SU-DHL-6 (cell line): ENCODE results near the gene YPEL4.

Experiments
- EZH2phosphoT487 ChIP-seq: fragments of 200-600 bp; sonication (generic), shearing (Covaris generic); conservative IDR thresholded peaks from 2 replicates; pipeline ENCODE4 v1.6.1; 2018; ENCODE audit warnings: mild to moderate bottlenecking, antibody characterized with exemption, low read length, moderate library complexity, mixed read lengths
- TF ChIP-seq, protein P1 (sequence below): fragments of 200-600 bp; sonication (generic); IDR thresholded peaks from one replicate; pipeline ENCODE4 v1.5.1; 2017; ENCODE audit warnings: antibody characterized with exemption, mild to moderate bottlenecking, low read length, moderate library complexity; ENCODE audit not compliant: insufficient read depth, poor library complexity, severe bottlenecking

DNA sequence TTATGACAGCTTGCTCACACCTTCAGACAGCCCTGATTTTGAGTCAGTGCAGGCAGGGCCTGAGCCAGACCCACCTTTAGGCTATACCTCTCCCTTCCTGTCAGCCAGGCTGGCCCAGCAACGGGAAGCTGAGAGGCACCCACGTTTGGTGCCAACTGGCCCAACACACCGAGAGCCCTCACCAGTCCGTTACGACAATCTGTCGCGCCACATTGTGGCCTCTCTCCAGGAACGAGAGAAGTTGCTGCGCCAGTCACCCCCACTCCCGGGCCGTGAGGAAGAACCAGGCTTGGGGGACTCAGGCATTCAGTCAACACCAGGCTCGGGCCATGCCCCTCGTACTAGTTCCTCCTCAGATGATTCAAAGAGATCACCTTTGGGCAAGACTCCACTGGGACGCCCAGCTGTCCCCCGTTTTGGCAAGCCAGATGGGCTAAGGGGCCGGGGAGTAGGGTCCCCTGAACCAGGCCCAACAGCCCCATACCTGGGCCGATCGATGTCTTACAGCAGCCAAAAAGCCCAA is 49.2 kb upstream of the YPEL4 start:
- TF ChIP-seq, protein P1, sequence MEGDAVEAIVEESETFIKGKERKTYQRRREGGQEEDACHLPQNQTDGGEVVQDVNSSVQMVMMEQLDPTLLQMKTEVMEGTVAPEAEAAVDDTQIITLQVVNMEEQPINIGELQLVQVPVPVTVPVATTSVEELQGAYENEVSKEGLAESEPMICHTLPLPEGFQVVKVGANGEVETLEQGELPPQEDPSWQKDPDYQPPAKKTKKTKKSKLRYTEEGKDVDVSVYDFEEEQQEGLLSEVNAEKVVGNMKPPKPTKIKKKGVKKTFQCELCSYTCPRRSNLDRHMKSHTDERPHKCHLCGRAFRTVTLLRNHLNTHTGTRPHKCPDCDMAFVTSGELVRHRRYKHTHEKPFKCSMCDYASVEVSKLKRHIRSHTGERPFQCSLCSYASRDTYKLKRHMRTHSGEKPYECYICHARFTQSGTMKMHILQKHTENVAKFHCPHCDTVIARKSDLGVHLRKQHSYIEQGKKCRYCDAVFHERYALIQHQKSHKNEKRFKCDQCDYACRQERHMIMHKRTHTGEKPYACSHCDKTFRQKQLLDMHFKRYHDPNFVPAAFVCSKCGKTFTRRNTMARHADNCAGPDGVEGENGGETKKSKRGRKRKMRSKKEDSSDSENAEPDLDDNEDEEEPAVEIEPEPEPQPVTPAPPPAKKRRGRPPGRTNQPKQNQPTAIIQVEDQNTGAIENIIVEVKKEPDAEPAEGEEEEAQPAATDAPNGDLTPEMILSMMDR, result no peak
- TF ChIP-seq EZH2phosphoT487, result no peak
